ENCODE measurements around the gene LDLR.

DNA sequence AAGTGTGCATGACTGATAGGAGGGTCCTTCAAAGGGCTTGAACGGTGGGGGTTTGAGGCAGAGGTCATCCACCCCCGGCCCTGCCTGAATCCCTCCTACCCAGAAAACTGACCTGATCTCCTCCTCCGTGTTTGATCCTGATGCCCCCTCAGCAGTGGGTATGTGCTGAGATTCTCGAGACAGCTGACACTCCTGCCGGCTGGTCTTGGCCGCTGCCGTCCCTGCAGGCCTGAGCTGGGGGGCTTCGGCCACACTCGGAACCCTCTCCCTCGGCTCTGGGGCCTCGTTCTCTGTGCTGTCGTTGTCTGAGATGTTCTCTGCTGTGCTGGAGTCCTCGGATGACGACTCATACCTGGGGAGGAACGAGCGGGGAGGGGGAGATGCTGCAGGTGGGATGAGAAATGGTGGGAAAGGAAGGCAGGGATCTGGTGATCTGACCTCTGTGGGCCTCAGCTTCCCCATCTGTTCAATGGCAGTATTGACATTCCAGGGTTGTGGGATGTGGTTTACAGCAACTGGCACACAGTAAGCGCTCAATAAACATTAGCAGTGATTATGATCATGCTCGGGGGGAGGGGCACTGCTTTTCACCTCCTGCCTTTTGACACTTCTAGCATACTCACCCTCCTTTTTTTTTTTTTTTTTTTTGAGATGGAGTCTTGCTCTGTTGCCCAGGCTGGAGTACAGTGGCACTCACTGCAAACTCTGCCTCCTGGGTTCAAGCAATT lies 87.4 kb downstream of the LDLR start:
- TF ChIP-seq POLR2A (IDR thresholded peaks at IDR 0.05), result no peak
- TF ChIP-seq, protein P1, sequence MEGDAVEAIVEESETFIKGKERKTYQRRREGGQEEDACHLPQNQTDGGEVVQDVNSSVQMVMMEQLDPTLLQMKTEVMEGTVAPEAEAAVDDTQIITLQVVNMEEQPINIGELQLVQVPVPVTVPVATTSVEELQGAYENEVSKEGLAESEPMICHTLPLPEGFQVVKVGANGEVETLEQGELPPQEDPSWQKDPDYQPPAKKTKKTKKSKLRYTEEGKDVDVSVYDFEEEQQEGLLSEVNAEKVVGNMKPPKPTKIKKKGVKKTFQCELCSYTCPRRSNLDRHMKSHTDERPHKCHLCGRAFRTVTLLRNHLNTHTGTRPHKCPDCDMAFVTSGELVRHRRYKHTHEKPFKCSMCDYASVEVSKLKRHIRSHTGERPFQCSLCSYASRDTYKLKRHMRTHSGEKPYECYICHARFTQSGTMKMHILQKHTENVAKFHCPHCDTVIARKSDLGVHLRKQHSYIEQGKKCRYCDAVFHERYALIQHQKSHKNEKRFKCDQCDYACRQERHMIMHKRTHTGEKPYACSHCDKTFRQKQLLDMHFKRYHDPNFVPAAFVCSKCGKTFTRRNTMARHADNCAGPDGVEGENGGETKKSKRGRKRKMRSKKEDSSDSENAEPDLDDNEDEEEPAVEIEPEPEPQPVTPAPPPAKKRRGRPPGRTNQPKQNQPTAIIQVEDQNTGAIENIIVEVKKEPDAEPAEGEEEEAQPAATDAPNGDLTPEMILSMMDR (IDR thresholded peaks at IDR 0.05), result no peak
